Activated CD8-positive, alpha-beta memory T cell treated with anti-CD3 and anti-CD28 coated beads, Interleukin-2, amount 50 U/mL, for 24 hours (primary cell): ENCODE data around the gene KRTAP4-16.
"Not testable (repeated sequence)": the region's sequence is repeated elsewhere in the genome, so short reads cannot be mapped to it uniquely, and the experiment has no call there.

Experiments
- DNase-seq: peaks from one replicate; pipeline ENCODE4 v3.0.0-alpha.2; 2020; ENCODE audit errors: extremely low read depth

KRTAP4-16 gene

GRCh38 chr17:41076788-41077187 is 25.2 kb downstream of the KRTAP4-16 start:
- no peak for DNase-seq

DNA sequence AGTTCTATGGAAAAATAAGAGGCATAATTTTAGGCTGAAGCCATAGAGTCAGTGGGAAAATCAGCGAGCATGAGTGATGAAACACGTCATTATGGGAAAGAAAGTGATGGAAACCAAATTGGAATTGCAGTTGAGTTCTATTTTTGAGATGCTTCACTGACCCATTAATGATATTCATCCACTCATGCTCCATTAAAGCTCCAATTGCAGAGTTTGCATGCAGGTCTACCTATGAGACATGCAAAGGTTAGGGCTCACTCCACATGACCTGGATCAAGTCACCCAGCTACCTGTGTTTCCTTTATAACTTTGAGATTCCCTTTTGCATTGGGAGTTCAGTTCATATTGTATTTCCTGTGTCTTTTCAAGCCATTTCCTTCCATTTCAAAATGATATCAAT is 28.3 kb downstream of the KRTAP4-16 start:
- no peak for DNase-seq

- no peak for DNase-seq
These were observed 30.2 kb downstream of the KRTAP4-16 start for GRCh38 chr17:41071606-41072360.

DNA sequence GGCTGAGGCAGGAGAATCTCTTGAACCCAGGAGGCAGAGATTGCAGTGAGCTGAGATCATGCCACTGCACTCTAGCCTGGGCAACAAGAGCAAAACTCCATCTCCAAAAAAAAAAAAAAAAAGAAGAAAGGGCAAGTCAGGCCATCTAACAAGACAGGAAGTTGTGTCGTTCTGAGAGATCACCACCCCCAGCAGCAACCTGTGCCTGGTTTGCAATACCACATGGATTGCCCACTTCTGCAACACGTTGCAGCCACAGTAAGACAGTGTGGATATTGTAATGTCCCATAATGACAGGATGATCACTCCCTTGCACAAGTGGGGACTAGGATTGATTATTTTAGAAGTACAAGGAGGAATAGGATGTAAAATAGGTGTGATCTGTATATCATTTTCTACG is 33.0 kb downstream of the KRTAP4-16 start:
- DNase-seq = no peak

GRCh38 chr17:41067281-41067680 is 34.7 kb downstream of the KRTAP4-16 start:
- DNase-seq = no peak

DNA sequence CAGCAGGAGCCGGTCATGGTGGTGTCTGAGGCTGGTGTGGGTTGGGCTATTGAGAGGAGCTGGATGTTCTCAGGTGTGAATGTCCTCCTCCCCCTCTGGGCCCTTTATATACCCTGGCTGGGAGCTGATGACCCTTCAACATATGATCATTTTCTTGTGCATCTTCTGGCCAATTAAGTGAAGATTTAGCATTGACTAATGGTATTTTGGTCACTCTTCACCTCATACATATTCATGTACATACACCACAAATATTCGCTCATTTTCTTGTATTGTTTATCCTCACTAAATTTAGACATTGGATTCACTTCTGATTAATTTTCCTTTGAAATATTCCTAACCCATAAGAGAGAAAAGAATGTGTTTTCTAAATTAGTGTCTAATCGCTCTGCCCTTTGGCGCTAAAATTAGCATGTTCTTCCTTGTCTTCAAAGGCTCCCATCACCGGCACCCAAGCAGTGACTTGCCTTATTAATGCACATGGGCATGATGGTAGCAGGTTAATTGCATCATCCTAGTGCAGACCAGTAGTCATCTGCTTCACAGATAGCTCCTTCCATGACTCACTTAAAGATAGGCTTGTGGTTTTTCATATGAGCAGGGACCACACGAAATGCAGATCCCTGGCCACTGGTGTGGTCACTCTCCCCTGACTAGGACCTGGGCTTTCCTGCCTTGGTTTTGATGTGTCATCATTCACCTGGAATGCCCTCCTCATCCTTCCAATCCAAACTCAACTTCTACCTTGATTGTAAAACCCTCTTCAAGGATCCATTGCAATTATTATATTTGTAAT is 36.0 kb downstream of the KRTAP4-16 start, which contains the start of gene KRTAP2-4:
TSS of gene KRTAP2-4 (minus strand) at position 51 of the 796 bp plus-strand sequence. CDS start at position 17, 34 bp downstream.
- DNase-seq = no peak

DNA sequence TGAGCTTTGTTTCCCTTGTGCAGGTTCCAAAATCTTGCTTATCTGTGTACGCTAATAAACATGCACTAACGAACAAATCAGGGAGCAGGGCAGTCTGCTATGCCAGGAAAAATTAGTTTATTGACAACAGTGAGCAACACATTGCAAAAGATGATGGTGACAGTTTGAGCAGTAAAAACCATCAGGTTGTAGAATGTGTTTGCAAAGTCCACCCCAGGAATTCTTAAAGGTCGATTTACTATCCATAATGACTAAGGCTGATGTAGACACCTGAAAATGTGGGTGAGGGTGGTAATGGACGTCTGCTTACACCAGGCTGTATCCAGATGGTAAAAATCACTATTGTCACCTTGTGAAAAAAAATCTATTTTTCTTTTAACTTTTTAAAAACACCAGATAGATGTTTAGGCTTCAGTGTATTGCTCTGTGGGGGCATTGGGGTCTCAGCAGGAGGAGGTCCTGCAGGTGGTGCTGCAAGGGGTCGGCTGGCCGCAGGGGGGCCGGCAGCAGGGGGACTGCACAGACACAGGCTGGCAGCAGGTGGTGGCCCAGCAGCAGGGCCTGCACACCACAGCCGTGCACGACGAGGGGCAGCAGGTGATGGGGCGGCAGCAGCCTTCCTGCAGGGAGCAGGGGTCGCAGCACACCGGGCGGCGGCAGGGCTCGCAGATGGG is 36.9 kb downstream of the KRTAP4-16 start:
- not testable (repeated sequence) for DNase-seq

- DNase-seq = no peak
These were observed 37.7 kb downstream of the KRTAP4-16 start for GRCh38 chr17:41064301-41064700.

DNA sequence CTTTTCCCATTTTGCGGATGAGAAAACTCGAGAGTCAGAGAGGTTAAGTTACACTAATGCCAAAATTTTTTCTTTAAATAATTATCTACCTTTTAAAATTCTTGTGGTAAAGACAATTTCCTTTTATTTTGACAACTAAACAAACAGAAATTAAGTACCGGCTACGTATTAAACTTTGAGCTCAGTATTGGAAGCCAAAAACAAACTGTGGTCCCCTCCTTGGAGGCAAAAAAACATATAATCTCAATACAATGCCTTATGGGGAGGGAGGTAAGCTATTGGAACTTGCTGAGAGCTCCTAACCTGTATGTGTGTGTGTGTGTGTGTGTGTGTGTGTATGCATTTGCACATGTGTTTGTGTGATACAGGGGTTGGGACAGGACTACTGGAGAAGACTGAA is 38.6 kb downstream of the KRTAP4-16 start:
- no peak for DNase-seq

DNA sequence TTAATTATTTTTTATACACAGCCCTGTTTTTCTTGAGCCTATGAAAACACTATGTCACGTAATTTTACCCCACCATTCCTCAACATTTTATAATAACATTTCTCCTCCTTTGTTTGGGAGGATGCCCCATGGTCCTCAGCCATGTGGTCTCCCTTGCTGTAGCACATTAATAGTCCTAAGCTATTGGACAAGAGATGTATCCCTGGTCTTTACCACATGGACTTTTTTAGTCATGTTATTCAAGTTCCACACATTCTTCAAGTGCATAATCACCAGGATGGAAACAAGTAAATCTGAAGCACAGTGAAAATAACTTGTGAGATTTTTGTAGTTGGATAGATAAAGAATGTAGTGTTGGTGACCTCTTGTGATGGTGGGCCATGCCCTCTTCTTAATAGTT is 40.0 kb downstream of the KRTAP4-16 start:
- no peak for DNase-seq

- no peak for DNase-seq
These were observed 41.9 kb downstream of the KRTAP4-16 start, which contains the start of gene KRTAP2-3 for GRCh38 chr17:41060052-41060604. Gene KRTAP2-3 (minus strand): TSS chr17:41060114. CDS start chr17:41060050, 64 bp downstream.

DNA sequence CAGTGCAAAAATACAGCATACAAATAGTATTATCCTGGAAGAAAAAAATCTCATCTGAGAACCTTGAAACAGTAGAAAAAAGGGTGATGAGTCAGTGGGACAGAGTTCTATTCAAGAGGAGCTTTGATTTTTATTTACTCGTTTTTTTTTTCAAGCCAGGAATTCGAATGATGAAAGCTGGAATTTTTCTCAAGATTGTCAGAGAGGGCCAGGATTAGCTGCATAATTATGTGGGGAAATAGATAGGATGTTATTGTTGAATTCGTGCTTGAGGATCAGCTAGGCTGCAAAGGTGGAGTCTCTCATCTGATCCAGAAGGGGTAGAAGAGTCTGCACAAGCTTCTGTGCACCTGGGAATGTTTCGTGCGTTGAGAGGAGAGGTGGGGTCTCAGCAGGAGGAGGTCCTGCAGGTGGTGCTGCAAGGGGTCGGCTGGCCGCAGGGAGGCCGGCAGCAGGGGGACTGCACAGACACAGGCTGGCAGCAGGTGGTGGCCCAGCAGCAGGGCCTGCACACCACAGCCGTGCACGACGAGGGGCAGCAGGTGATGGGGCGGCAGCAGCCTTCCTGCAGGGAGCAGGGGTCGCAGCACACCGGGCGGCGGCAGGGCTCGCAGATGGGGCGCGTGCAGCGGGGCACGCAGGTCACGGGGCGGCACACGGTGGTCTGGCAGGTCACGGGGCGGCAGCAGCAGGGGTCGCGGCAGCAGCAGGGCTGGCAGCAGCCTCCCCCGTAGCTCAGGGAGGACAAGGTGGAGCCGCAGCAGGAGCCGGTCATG is 42.5 kb downstream of the KRTAP4-16 start:
- DNase-seq = not testable (repeated sequence)

GRCh38 chr17:41058741-41059140 is 43.3 kb downstream of the KRTAP4-16 start:
- DNase-seq = no peak

DNA sequence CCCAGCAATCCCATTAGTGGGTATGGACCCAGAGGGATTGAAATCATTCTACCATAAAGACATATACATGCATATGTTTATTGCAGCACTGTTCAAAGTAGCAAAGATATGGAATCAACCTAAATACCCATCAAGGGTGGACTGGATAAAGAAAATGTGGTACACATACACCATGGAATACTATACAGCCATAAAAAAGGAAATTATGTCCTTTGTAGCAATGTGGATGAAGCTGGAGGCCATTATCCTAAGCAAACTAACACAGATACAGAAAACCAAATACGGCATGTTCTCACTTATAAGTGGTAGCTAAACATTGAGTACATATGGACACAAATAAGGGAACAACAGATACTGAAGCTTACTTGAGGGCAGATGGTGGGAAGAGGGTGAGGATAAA is 44.5 kb downstream of the KRTAP4-16 start:
- DNase-seq = no peak

DNA sequence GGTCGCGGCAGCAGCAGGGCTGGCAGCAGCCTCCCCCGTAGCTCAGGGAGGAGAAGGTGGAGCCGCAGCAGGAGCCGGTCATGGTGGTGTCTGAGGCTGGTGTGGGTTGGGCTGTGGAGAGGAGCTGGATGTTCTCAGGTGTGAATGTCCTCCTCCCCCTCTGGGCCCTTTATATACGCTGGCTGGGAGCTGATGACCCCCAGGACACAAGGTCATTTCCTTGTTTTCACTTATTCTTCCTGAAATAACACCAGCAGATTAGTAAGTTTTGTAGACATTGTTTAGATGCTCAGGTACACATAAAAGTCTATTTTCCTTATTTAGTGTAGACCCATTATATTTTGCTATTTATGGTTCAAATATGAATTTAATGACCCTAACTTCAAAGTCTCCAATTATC is 46.9 kb downstream of the KRTAP4-16 start, which contains the start of gene KRTAP2-2:
TSS of gene KRTAP2-2 (minus strand) at position 101 of the 400 bp plus-strand sequence. CDS start at position 82, 19 bp downstream.
- DNase-seq = not testable (repeated sequence)

- not testable (repeated sequence) for DNase-seq
These were observed 47.5 kb downstream of the KRTAP4-16 start for GRCh38 chr17:41054556-41054955.

GRCh38 chr17:41054025-41054424 is 48.0 kb downstream of the KRTAP4-16 start:
- DNase-seq = no peak

DNA sequence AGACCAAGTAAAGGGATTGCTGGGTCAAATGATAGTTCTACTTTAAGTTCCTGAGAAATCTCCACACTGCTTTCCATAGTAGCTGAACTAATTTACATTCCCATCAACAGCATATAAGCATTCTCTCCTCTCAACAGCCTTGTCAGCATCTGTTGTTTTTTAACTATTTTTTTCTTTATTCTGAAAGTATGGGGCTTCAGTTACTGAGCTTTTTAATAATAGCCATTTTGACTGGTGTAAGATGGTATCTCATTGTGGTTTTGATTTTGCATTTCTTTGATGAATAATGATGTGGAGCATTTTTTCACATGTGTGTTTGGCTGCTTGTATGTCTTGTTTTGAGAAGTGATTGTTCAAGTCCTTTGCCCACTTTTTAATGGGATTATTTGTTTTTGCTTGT is 49.4 kb downstream of the KRTAP4-16 start:
- no peak for DNase-seq
